Naive B cell (primary cell): ENCODE measurements around the gene CDRT4. TPM values are rescaled to one million over a fixed set of nuclear protein-coding genes. Genes with fewer than 3 reads are reported as not detected.
A peak's percentile ranks its signal among the peaks of the same experiment; 100 is the strongest.

Experiments
- ATAC-seq, 2 donors: fragments of 150-1000 bp; cut with Tn5 transposase; 2 replicates each; pipeline ENCODE4 v1.10.0; 2021; ENCODE audit warnings: low read depth in 2 of 2, mild to moderate bottlenecking in 2 of 2, moderate library complexity in 2 of 2
- DNase-seq: peaks from one replicate; pipeline ENCODE4 v3.0.0; 2022
- H3K27ac Mint-ChIP-seq, 6 donors: one replicate each; pipeline ENCODE4 v1.8.0; 2020 to 2022; ENCODE audit warnings: mild to moderate bottlenecking in 6 of 6, mixed read lengths in 6 of 6, moderate library complexity in 5 of 6, inconsistent platforms in 2 of 6
- H3K27me3 Mint-ChIP-seq, 3 donors: one replicate each; pipeline ENCODE4 v1.8.0; 2021 to 2022; ENCODE audit warnings: mixed read lengths in 3 of 3, mild to moderate bottlenecking in 1 of 3
- H3K36me3 Mint-ChIP-seq, 2 donors: one replicate each; pipeline ENCODE4 v1.8.0; 2020 to 2022; ENCODE audit warnings: mixed read lengths in 2 of 2, inconsistent platforms in 1 of 2, mild to moderate bottlenecking in 1 of 2
- H3K4me1 Mint-ChIP-seq, 3 donors: one replicate each; pipeline ENCODE4 v1.8.0; 2020 to 2022; ENCODE audit warnings: mixed read lengths in 3 of 3, inconsistent platforms in 1 of 3, mild to moderate bottlenecking in 1 of 3, moderate library complexity in 1 of 3
- H3K4me3 Mint-ChIP-seq, 8 donors: one replicate each; pipeline ENCODE4 v1.8.0; 2020 to 2022; ENCODE audit warnings: mild to moderate bottlenecking in 8 of 8, mixed read lengths in 8 of 8, moderate library complexity in 8 of 8, inconsistent platforms in 2 of 8
- H3K9me3 Mint-ChIP-seq, 7 donors: one replicate each; pipeline ENCODE4 v1.8.0; 2020 to 2022; ENCODE audit warnings: mixed read lengths in 7 of 7, mild to moderate bottlenecking in 5 of 7, inconsistent platforms in 2 of 7, moderate library complexity in 1 of 7
- polyA plus RNA-seq, 6 donors: library from polyadenylated mRNA; unstranded; fragments of 300-500 nt; fragmentation: Illumina TruSeq; gene quantifications; one replicate each; pipeline ENCODE4 v1.2.3, GENCODE V29; 2021; ENCODE audit warnings: low read depth in 6 of 6

The CDRT4 gene
- polyA plus RNA-seq, 6 donors from 2014 or later = 0.37 to 1.7 TPM; not detected in 4

DNA sequence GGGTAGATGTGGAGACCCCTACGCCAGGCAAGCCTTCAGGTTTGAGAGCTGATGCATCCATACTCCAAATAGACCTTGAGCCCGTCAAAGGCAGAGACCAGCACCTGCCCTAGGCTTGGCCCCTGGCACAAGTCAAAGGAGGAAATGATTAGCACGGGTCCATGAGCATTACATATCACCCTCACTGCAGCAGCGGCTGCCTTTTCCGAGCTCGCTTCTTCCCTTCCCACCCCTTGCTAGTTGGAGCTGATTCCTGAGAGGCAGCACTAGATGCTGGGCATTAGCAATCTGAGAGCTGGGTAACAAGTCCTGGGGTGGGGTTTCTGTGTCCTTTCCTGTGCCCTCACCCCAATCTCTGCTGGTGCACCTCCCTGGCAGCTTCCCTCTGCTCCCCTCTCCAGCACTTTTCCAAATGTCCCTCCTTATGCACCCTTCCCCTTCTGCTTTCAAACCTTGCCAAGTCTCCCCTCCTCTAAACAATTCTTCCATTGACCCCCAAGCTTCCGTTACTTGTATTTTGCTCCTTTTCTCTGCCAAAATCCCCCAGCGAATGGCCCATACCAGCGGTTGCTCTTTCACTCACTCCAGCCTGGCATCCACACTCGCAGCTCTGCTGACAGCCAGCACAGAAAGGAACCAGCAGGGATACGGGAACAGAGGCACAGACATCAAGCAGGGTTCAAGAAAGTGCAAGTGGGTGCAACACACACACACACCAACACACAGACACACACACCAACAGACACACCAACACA is 3.0 kb downstream of the CDRT4 start:
- peaks cover 0 to 2% (median 0%) of the 10 kb centered on the region in 3 donors for H3K4me1 Mint-ChIP-seq
- H3K9me3 Mint-ChIP-seq = peaks cover 0 to 10% (median 3%) of the 10 kb centered on the region in 7 donors
- no peak overlapping the region for H3K27ac Mint-ChIP-seq
- no peak overlapping the region for H3K4me3 Mint-ChIP-seq
- peaks cover 9 to 16% of the 10 kb centered on the region in 2 donors for H3K36me3 Mint-ChIP-seq
- H3K27me3 Mint-ChIP-seq = no peaks in the 10 kb centered on the region
- DNase-seq (no peak), ATAC-seq (no peak)

DNA sequence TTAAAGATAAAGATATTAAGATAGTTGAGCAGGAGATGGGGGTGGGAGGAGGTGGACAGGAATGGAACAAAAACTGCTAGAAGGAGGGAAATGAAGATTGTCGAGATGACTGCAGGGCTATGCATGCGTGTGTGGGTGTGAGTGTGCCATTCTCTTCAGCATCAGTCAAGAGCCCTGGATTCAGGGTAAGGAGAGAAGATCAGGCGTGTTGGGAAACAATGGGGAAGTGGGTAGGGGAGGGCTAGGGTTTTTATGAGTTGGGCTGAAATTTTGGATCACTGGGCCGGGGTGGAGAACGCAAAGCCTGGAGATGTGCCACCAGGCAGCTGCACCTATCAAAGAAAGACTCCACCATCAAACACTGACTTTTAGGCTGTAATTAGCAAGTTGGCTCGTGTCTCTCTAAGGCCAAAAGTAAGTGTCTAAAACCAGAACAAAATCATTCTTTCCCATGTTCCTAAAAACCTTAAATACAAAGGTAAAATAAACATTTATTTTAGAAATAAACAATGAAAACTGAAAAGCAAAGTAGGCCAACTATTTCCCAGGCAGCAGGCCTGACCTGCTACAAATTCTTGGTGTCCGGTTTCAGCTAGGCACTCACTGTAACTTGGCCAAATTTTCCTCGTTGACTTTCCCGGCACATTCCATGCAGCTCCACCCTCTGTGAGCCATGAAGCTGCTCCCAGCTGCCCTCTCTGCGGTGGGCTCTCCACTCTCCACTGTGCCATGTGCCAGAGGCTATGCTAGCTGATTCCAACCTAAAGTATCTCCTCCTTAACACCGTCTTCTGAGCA is 4.2 kb downstream of the CDRT4 start:
- DNase-seq (no peak), ATAC-seq (no peak)
- Mint-ChIP-seq H3K4me3 (no peak overlapping the region), H3K4me1 (peaks cover 0 to 2% (median 0%) of the 10 kb centered on the region in 3 donors), H3K36me3 (peaks cover 9 to 16% of the 10 kb centered on the region in 2 donors), H3K9me3 (peaks cover 0 to 10% (median 3%) of the 10 kb centered on the region in 7 donors), H3K27ac (peak overlapping the region in 1 of 6 donors; percentile 33), H3K27me3 (no peaks in the 10 kb centered on the region)

DNA sequence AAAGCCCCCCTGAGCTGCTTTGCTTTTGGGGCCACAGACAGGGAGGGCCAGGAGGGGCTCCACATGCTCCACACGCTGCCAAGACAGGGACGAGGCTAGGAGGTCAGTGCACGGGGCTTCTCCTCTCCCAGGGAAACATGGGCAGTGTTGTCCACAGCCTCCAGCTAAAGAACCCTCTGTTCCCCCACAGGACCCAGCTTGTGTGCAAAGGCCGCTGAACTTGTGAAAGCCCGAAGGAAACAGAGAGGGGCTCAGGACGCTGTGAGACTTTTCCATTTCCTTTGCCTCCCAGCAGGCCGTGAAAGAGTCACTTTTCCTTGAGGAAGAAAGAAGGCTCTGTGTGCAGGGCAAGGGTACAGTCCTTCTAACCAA is 9.7 kb downstream of the CDRT4 start:
- peaks cover 17 to 22% of the 10 kb centered on the region in 2 donors for H3K36me3 Mint-ChIP-seq

DNA sequence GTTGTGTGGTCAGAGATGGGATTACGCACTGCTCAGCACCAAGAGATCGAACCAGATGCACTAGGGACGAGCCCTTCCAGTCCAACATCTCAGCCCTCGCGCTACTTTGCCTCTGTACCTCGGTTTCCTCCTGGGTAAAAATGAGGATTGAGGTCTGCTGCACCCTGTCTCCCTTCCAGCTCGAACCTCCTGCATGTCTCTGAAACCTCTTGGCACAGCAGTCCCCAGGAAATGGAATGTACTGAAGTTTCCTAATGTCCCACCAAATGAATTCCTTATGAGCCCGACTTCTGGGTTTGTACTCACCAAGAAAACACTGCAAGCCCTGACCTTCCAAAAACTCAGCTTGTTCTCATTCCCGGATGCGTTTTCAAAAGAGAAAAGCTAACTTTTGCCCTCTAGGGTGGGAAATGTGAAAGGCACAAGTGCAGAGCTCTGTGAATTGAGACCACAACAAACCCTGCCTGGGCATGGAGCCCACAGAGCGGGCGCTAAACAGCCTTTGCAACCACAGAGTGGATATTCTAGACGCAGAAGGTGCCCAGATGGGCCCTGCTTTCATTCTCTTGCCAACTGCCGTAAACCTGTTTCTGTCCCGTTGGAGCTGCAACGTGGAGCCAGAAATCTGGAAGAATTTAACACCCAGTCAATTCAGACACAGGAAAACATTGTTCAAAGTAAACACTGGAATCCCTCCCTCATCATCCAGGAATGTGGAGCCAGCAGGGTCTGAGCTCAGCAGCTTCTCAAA is 10.3 kb downstream of the CDRT4 start:
- Mint-ChIP-seq H3K36me3 (peaks cover 13 to 22% of the 10 kb centered on the region in 2 donors), H3K4me3 (no peak overlapping the region)
- no peak for DNase-seq

More for the DNA sequence above, 9.7 kb downstream of the CDRT4 start:
- DNase-seq (no peak), ATAC-seq (no peak)
- Mint-ChIP-seq H3K4me3 (no peak overlapping the region), H3K27me3 (no peaks in the 10 kb centered on the region), H3K4me1 (peaks cover 0 to 2% (median 0%) of the 10 kb centered on the region in 3 donors), H3K27ac (no peak overlapping the region), H3K9me3 (peaks cover 7 to 20% (median 12%) of the 10 kb centered on the region in 7 donors)

DNA sequence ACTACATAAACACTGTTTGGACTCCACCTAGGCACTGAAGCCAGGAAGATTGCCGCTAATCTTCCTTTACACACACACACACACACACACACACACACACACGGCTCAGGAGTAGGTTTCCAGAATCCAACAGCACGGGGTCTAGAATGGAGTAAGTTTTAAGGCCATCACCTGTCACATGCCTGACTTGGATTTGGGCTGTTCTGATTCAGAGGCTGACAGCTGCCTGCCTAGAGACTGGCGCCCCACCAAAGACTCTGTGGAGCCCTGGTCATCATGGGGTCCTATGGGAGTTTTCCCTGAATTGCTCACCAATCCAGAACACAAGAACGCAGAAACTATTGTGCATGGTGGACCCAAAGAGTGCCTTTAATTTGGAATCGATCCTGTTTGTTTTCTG is 10.9 kb downstream of the CDRT4 start:
- Mint-ChIP-seq H3K36me3 (peaks cover 13 to 22% of the 10 kb centered on the region in 2 donors), H3K27me3 (no peaks in the 10 kb centered on the region), H3K4me3 (no peak overlapping the region), H3K4me1 (peaks cover 0 to 2% (median 0%) of the 10 kb centered on the region in 3 donors), H3K9me3 (peaks cover 4 to 16% (median 11%) of the 10 kb centered on the region in 7 donors), H3K27ac (no peak overlapping the region)
- ATAC-seq = no peak
- no peak for DNase-seq

More for the DNA sequence above, 10.3 kb downstream of the CDRT4 start:
- Mint-ChIP-seq H3K27me3 (no peaks in the 10 kb centered on the region), H3K27ac (no peak overlapping the region), H3K9me3 (peaks cover 4 to 16% (median 11%) of the 10 kb centered on the region in 7 donors), H3K4me1 (peaks cover 0 to 2% (median 0%) of the 10 kb centered on the region in 3 donors)
- ATAC-seq = no peak

DNA sequence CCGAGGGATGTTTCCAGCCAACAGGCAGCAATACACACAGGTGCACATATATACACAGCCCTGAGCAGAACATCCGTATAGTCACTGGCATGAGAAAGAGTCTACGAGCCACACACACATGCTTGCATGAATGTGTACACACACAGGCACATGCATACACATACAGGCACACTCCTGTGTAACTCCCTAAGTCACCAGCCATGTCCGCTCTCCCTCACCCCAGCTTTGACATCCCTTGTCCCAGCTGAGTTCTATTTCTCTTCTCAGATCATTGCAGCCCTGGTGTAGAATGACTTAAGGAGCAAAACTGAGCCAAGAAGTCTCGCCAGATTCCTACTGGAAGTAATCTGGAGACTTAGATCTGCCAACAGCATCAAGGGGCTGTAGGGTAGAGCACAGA is 13.1 kb downstream of the CDRT4 start:
- H3K27ac Mint-ChIP-seq = no peak overlapping the region

DNA sequence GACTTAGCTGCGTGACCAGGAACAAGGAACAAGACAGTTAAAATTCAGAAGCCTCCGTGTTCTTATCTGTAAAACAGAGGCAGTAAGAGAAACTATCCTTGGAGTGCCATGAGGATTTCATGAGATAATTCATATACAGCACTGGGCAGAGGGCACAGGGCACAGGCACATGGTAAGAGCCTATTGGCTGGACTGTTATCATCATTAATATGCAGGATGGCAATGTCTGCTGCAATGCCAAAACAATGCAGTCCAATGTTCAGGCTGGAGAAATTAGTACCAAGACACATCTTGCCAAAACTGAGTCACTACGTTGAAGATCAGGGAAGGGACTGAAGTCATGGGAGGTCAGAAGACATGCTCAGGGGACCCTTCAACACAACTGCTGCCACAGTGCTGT is 13.6 kb downstream of the CDRT4 start:
- Mint-ChIP-seq H3K9me3 (peaks cover 4 to 16% (median 9%) of the 10 kb centered on the region in 7 donors), H3K4me3 (no peak overlapping the region), H3K27ac (no peak overlapping the region), H3K4me1 (no peaks in the 10 kb centered on the region), H3K27me3 (no peaks in the 10 kb centered on the region), H3K36me3 (peaks cover 6 to 14% of the 10 kb centered on the region in 2 donors)
- no peak for DNase-seq
- no peak for ATAC-seq

More for the DNA sequence above, 13.1 kb downstream of the CDRT4 start:
- DNase-seq (no peak), ATAC-seq (no peak)
- Mint-ChIP-seq H3K4me1 (no peaks in the 10 kb centered on the region), H3K27me3 (no peaks in the 10 kb centered on the region), H3K36me3 (peaks cover 6 to 14% of the 10 kb centered on the region in 2 donors), H3K4me3 (no peak overlapping the region), H3K9me3 (peaks cover 4 to 16% (median 9%) of the 10 kb centered on the region in 7 donors)

DNA sequence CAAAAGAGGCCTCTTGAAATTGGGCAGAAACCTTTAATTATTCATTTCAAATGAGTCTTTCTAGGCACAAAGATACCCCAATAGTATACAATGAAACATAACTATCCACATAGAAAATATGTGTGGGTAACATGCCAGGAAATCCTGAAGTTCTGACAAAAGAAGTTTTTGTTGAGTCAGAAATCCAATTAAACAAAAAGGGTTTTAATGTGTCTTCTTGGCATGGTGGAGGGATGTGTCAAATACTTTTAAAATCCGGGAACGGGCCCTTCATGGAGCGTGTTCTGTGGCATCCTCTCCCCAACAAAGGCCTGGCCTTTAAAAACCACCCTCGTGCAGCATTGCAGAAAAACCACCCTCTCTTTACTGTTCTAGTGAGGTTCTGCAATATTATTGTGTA is 14.2 kb downstream of the CDRT4 start:
- no peak overlapping the region for H3K4me3 Mint-ChIP-seq
- no peak for ATAC-seq
- DNase-seq = no peak
- no peak overlapping the region for H3K27ac Mint-ChIP-seq
- peaks cover 6 to 14% of the 10 kb centered on the region in 2 donors for H3K36me3 Mint-ChIP-seq
- H3K27me3 Mint-ChIP-seq = no peaks in the 10 kb centered on the region
- peaks cover 4 to 16% (median 9%) of the 10 kb centered on the region in 7 donors for H3K9me3 Mint-ChIP-seq
- no peaks in the 10 kb centered on the region for H3K4me1 Mint-ChIP-seq

DNA sequence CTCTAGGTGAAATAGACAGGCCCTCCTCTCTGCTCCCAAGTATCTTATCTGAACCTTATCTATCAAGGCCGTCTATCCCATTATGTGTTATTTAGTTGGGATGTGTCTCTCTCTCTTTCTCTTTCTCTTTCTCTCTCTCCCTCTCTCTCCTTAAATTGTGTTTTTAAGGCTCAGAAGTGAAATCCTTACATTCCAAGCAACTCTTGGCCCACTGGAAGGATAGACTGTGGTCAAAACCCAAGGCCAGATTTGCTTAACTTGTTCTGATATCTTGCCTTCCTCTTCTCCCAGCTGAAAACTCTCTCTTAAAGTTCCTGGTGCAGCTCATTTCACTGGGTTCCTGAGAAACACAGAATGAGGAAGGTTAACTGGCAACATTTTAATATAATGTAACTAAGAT is 14.7 kb downstream of the CDRT4 start:
- Mint-ChIP-seq H3K9me3 (peaks cover 4 to 16% (median 9%) of the 10 kb centered on the region in 7 donors), H3K4me1 (no peaks in the 10 kb centered on the region), H3K36me3 (peaks cover 6 to 14% of the 10 kb centered on the region in 2 donors), H3K27me3 (no peaks in the 10 kb centered on the region), H3K4me3 (no peak overlapping the region), H3K27ac (no peak overlapping the region)
- DNase-seq = no peak
- no peak for ATAC-seq

DNA sequence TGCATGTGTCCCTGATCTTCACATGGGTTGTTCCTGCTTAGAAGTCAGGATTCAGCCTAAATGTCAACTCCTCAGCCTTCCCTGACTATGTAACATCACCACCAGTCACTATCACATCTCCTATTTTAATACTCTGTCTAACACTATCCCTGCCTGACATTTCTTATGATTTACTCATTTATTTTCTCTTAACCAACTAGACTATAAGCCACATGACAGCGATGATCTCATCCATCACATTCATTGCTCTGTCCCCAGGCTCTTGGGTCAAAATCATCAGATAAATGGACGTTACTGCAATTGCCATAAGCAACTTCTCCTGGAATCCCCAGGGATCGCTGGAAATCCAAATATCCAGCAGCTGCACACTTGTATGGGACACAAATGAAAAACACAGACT is 15.7 kb downstream of the CDRT4 start:
- ATAC-seq (no peak), DNase-seq (no peak)
- H3K36me3 Mint-ChIP-seq = peaks cover 0 to 14% of the 10 kb centered on the region in 2 donors
- H3K27me3 Mint-ChIP-seq = no peaks in the 10 kb centered on the region
- H3K4me1 Mint-ChIP-seq = no peaks in the 10 kb centered on the region
- H3K4me3 Mint-ChIP-seq = no peak overlapping the region
- no peak overlapping the region for H3K27ac Mint-ChIP-seq
- peaks cover 4 to 16% (median 9%) of the 10 kb centered on the region in 7 donors for H3K9me3 Mint-ChIP-seq

DNA sequence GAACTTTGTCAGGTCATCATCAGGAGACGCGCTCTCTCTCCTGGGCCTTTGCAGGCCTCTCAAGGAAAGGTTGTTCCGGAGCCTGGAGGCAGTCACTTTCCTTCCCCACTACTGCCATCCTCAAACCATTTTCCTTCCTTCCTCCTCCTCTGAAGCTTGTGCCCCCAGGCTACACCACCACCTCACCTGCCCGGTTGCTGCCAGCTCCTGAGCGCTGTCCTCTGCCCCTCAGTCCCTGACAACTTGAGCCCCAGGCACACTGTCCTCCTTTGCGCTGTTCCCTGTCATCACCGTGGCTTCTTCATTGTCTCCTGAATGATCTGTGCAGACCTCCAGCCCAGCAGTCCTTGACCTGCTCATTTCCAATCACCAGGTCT is 18.9 kb downstream of the CDRT4 start:
- peak overlapping the region in 1 of 6 donors; percentile 36 for H3K27ac Mint-ChIP-seq

DNA sequence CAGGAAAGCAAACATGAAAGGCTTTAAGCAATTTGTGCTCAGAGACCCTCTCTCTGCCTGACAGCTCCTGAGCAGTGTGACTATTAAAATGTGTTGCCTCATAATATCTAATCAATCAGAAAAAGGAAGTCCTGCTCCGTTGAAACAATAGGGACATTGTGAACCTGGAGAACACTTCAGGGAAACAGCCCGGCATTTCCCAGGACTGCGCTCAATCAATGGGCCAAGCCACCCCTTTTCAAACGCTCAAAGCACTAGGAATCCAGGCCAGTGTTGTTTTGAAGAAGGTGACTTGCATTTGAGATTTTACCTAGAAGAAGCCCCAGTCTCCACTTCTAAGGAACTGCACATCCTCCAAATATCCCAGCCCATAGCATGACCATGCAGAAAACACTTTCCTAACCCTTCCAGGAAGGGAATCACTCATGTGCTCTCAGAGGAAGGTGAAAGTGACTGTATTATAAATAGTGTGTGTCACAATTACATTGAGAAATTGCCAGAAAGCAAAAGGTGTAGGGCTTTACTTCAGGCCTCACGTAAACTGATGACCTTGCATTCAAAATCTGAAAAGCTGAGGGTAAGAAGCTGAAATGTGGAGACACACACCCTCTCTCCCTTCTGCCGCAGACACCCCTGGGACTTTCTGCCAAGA is 19.4 kb downstream of the CDRT4 start:
- DNase-seq (no peak), ATAC-seq (no peak)
- H3K9me3 Mint-ChIP-seq = no peaks in the 10 kb centered on the region
- no peak overlapping the region for H3K4me3 Mint-ChIP-seq
- H3K4me1 Mint-ChIP-seq = no peaks in the 10 kb centered on the region
- no peak overlapping the region for H3K27ac Mint-ChIP-seq
- H3K36me3 Mint-ChIP-seq = peaks cover 0 to 3% of the 10 kb centered on the region in 2 donors
- no peaks in the 10 kb centered on the region for H3K27me3 Mint-ChIP-seq

More for the DNA sequence above, 18.9 kb downstream of the CDRT4 start:
- no peak for ATAC-seq
- H3K4me3 Mint-ChIP-seq = no peak overlapping the region
- no peak for DNase-seq
- no peaks in the 10 kb centered on the region for H3K9me3 Mint-ChIP-seq
- H3K4me1 Mint-ChIP-seq = no peaks in the 10 kb centered on the region
- no peaks in the 10 kb centered on the region for H3K27me3 Mint-ChIP-seq
- H3K36me3 Mint-ChIP-seq = peaks cover 0 to 3% of the 10 kb centered on the region in 2 donors

DNA sequence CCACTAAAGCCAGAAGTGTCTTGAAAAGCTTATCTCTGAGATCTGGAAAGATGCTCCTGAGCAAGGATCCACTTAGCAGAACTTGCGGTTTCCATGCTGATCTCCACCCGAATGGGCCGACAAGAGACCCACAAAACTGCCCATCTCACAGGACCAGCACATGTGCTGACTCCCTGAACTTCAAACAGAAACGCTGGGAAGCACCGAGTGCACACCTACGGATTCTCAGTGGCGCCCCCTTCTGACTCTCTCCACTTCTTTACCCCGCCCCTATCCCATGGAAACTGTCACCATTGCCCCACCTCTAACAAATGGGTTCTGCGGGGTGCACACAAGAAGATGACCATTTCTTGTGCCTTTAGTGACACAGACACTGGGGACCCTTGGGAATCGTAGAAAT is 21.4 kb downstream of the CDRT4 start:
- no peak for DNase-seq
- Mint-ChIP-seq H3K4me3 (no peak overlapping the region), H3K4me1 (no peaks in the 10 kb centered on the region), H3K36me3 (peaks cover 0 to 7% of the 10 kb centered on the region in 2 donors), H3K27ac (peak overlapping the region in 1 of 6 donors; percentile 51), H3K9me3 (no peaks in the 10 kb centered on the region), H3K27me3 (no peaks in the 10 kb centered on the region)
- no peak for ATAC-seq
